Left cardiac atrium (tissue), 4 donors: ENCODE results near the gene OS9. TPM values are rescaled to one million over a fixed set of nuclear protein-coding genes. Genes with fewer than 3 reads are reported as not detected.

ENCODE experiments used
- ATAC-seq, 2 donors: fragments of 200-7000 bp; cut with Tn5 transposase; one replicate each; pipeline ENCODE4 v1.9.1; 2020; ENCODE audit warnings: mild to moderate bottlenecking in 2 of 2, moderate library complexity in 2 of 2
- DNase-seq: peaks from one replicate; pipeline ENCODE4 v3.0.0-alpha.2; 2020
- intact Hi-C, 2 donors: fragments of 100-400 bp; cut with DNase I; formaldehyde crosslinking; loops; one replicate each; pipeline versions ENCODE4 v1.14.1 to v1.15.1; 2022 to 2023
- total RNA-seq, 2 donors: library from RNA; stranded (reverse); fragmentation: NEBNext Ultra II Directional; extraction: Animal tissue kit (Norgen Biotek cat#: 25700); gene quantifications; one replicate each; pipeline ENCODE4 v1.2.1, GENCODE V29; 2021
- donor health status: DM: no; HTN: yes; CAD: no.
- donor health status: DM: no; HTN: yes; CAD: no; lungs with severe emphysema.
- donor health status: DM: yes; HTN: yes; CAD: no.
- donor health status: Dilated cardiomyopathy.

The OS9 gene
- total RNA-seq, 2 donors from 2014 or later: 160 to 163 TPM

GRCh38 chr12:57741844-57742738 is 48.2 kb downstream of the OS9 start:
- intact Hi-C loops: no loop called here
- ATAC-seq (no peak), DNase-seq (peak; percentile 46)

- intact Hi-C loops: no loop called here
- DNase-seq: no peak
- no peak for ATAC-seq
These were observed 49.8 kb downstream of the OS9 start for GRCh38 chr12:57743769-57744168.

GRCh38 chr12:57744194-57744776 is 50.4 kb downstream of the OS9 start:
- DNase-seq (peak; percentile 82), ATAC-seq (peak; percentile 68)
- intact Hi-C loops: no loop called here

GRCh38 chr12:57744777-57745484 is 51.0 kb downstream of the OS9 start, which contains the start of gene TSPAN31:
Gene TSPAN31, plus strand, starts transcription at chr12:57745039. Its CDS starts 116 bp downstream, at chr12:57745155.
- DNase-seq (peak; percentile 99), ATAC-seq (peak; percentile 96 to 98)
- intact Hi-C loops: no loop called here

- ATAC-seq (peak; percentile 2 to 11), DNase-seq (no peak)
- intact Hi-C loops: no loop called here
These were observed 51.6 kb downstream of the OS9 start for GRCh38 chr12:57745485-57745881.

GRCh38 chr12:57746025-57746424 is 52.1 kb downstream of the OS9 start:
- DNase-seq: no peak
- intact Hi-C loops: no loop called here
- no peak for ATAC-seq

- intact Hi-C loops: no loop called here
- no peak for ATAC-seq
- DNase-seq: no peak
These were observed 55.1 kb downstream of the OS9 start for GRCh38 chr12:57749061-57749460.

DNA sequence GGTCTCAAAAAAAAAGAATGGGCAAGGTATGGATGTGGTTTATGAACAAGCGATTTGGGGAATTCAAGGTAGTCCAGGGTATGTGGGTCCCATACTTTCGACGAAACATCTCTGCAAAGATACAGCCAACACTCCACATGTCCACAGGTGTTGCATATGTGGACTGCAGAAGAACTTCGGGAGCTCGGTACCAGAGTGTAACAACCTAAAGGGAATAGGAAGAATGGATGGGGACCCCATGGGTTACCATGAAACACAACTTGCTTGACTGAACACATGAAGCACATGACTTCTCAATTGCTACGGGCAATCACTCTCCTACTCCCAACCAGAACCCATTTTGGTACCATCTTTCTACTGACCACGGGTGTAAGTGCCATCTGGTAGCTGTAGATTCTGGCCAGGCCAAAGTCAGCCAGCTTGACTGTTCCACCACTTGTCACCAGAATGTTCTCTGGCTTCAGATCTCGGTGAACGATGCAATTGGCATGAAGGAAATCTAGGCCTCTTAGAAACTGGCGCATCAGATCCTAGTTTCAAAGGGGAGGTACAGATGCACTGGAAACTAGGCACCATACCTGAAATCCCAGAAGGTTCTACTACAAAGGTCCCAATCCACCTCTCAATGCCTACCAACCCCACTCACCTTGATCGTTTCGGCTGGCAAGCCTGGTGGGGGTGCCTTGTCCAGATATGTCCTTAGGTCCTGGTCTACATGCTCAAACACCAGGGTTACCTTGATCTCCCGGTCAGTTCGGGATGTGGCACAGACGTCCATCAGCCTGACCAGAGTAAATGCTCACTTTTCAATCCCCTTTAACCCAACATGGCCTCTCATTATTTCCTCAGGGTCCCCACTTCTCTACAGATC is 56.9 kb downstream of the OS9 start:
- no peak for DNase-seq
- intact Hi-C loops: no loop called here
- ATAC-seq: no peak

DNA sequence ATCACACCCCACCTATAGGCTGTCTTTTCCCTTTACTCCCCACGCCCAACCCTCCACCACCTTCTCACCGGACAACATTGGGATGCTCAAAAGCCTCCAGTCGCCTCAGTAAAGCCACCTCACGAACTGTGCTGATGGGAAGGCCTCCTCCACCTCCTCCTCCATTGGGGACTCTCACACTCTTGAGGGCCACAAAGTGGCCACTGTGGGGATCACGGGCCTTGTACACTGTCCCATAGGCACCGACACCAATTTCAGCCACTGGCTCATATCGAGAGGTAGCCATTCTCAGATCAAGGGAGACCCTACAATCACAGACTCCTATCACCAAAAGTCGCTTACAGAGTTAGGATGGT is 57.5 kb downstream of the OS9 start:
- intact Hi-C loops: no loop called here

DNA sequence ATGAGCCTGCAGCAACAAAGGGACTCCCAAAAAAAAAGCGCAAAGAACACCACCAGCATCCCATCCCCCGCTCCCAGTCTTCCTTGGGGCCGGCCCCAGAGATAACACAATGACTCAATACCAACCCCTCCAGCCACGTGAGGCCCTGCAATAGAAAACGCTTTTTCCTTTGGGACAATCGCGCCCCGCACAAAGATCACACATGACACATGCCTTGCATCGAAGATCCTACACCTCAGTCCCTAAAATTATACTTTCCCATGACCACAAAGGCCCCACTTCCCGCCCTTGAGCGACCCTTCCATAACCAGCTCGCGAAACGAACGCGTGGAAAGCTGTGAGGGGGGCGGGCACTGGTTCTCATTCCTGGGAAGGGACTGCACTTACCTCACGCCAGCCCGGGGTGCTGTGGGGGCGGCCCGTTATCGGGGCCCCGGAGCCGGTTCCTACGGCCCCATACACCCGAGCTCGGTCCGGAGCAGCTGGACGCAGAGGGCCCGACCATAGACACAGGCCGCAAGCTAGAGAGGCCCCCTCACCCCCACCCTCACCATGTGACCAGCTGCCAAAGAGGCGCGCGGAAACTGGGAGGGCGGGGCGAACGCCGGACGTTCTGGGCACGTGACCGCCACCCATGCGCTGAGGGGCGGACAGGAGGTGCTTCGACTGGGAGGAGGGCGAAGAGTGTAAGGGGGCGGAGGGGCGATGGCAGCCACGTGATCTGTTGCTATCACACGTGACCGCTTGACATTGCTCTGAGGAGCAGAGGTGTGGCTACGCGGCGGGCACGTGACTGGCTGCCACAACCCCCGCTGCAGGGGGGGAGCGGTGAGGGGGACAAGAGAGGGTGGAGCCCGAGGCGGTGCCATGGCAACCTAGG is 58.1 kb downstream of the OS9 start, which contains the start of gene CDK4:
CDK4 (minus strand) TSS at position 523 of the 880 bp plus-strand sequence. CDS start 593 bp downstream, outside the sequence.
- ATAC-seq: peak; percentile 92 to 93
- DNase-seq: peak; percentile 99
- intact Hi-C loops: no loop called here

More for the DNA sequence above, 57.5 kb downstream of the OS9 start:
- DNase-seq (no peak), ATAC-seq (no peak)

- DNase-seq (no peak), ATAC-seq (no peak)
- intact Hi-C loops: no loop called here
These were observed 58.7 kb downstream of the OS9 start for GRCh38 chr12:57752668-57753000.

- intact Hi-C loops: no loop called here
- ATAC-seq: no peak
- DNase-seq: no peak
These were observed 59.9 kb downstream of the OS9 start for GRCh38 chr12:57753756-57754337.

GRCh38 chr12:57754411-57755193 is 60.7 kb downstream of the OS9 start, which contains the start of gene MARCHF9:
Gene MARCHF9, plus strand, starts transcription at chr12:57755103. Its CDS starts 426 bp downstream, at chr12:57755529.
- intact Hi-C loops: no loop called here
- DNase-seq (peak; percentile 62), ATAC-seq (peak in 1 of 2 donors; percentile 4)

GRCh38 chr12:57755194-57755453 is 61.2 kb downstream of the OS9 start:
- DNase-seq (no peak), ATAC-seq (no peak)
- intact Hi-C loops: no loop called here

- intact Hi-C loops: no loop called here
- ATAC-seq (no peak), DNase-seq (no peak)
These were observed 61.8 kb downstream of the OS9 start for GRCh38 chr12:57755454-57756372.
